ENCODE measurements around the gene RTP4.
"Not testable (repeated sequence)": the region's sequence is repeated elsewhere in the genome, so short reads cannot be mapped to it uniquely, and the experiment has no call there.

RTP4 gene

GRCh38 chr3:187400756-187401155 is 32.6 kb downstream of the RTP4 start:
- Mint-ChIP-seq H3K4me3 (no peak overlapping the region), H3K4me1 (no peaks in the 10 kb centered on the region), H3K27ac (no peak overlapping the region), H3K9me3 (no peaks in the 10 kb centered on the region), H3K36me3 (no peaks in the 10 kb centered on the region)
- DNase-seq (ENCODE audit: low spot score in 2 of 2): no peak
- no peak for ATAC-seq

- DNase-seq (ENCODE audit: low spot score in 2 of 2) (no peak), ATAC-seq (no peak)
- no peak overlapping the region for H3K27ac Mint-ChIP-seq
- H3K4me1 Mint-ChIP-seq: no peaks in the 10 kb centered on the region
- H3K4me3 Mint-ChIP-seq: no peak overlapping the region
- H3K9me3 Mint-ChIP-seq: no peaks in the 10 kb centered on the region
- H3K36me3 Mint-ChIP-seq: no peaks in the 10 kb centered on the region
Observed at GRCh38 chr3:187401856-187402255, 33.7 kb downstream of the RTP4 start.

- Mint-ChIP-seq H3K4me3 (no peak overlapping the region), H3K27ac (no peak overlapping the region), H3K36me3 (no peaks in the 10 kb centered on the region), H3K4me1 (no peaks in the 10 kb centered on the region), H3K9me3 (no peaks in the 10 kb centered on the region)
- no peak for ATAC-seq
- no peak for DNase-seq (ENCODE audit: low spot score in 2 of 2)
Observed at GRCh38 chr3:187403768-187404288, 35.6 kb downstream of the RTP4 start.

DNA sequence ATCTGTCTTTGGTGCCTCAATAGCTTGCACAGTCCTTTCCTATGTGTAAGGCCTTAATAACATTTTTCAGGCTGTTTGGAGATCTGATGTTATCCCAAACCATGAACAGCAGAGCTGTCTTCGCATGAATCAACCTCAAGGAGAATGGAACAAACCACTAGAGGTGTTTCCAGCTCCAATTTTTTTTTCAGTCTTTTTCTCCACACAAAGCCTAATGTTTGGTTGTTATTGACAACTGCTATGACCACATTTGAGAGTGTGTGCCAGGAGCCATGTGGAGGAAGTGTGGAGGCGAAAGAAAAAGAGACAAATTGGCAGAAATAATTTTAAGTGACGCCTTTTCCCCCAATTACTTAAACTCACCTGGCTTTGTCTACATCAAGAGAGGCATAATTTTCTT is 38.7 kb downstream of the RTP4 start:
- Mint-ChIP-seq H3K4me1 (no peaks in the 10 kb centered on the region), H3K9me3 (no peaks in the 10 kb centered on the region), H3K4me3 (no peak overlapping the region), H3K36me3 (no peaks in the 10 kb centered on the region), H3K27ac (no peak overlapping the region)
- DNase-seq (ENCODE audit: low spot score in 2 of 2) (no peak), ATAC-seq (no peak)

DNA sequence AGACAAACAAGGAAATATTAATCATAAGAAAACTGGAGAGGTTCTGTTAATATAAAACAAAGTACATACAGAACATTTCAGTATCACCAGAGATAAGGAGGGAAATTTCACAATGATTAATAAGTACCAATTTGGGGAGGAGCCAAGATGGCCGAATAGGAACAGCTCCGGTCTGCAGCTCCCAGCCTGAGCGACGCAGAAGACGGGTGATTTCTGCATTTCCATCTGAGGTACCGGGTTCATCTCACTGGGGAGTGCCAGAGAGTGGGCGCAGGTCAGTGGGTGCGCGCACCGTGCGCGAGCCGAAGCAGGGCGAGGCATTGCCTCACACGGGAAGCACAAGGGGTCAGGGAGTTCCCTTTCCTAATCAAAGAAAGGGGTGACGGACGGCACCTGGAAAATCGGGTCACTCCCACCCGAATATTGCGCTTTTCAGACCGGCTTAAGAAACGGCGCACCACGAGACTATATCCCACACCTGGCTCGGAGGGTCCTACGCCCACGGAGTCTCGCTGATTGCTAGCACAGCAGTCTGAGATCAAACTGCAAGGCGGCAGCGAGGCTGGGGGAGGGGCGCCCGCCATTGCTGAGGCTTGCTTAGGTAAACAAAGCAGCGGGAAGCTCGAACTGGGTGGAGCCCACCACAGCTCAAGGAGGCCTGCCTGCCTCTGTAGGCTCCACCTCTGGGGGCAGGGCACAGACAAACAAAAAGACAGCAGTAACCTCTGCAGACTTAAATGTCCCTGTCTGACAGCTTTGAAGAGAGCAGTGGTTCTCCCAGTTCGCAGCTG is 44.0 kb downstream of the RTP4 start:
- not testable (repeated sequence) for ATAC-seq; H3K4me3 Mint-ChIP-seq; H3K9me3 Mint-ChIP-seq; H3K27ac Mint-ChIP-seq; DNase-seq (ENCODE audit: low spot score in 2 of 2); H3K36me3 Mint-ChIP-seq; H3K4me1 Mint-ChIP-seq
